ENCODE measurements around the gene ORC6.

ORC6 gene

GRCh38 chr16:46733319-46733830 lies 43.9 kb downstream of the ORC6 start:
- no peak for DNase-seq

GRCh38 chr16:46736695-46737094 lies 47.2 kb downstream of the ORC6 start:
- no peak for DNase-seq

GRCh38 chr16:46737621-46738214 lies 48.3 kb downstream of the ORC6 start:
- no peak for DNase-seq

GRCh38 chr16:46739934-46740333 lies 50.5 kb downstream of the ORC6 start:
- no peak for DNase-seq

- no peak for DNase-seq
Observed at GRCh38 chr16:46743232-46743719, 53.8 kb downstream of the ORC6 start.

GRCh38 chr16:46745617-46746016 lies 56.2 kb downstream of the ORC6 start:
- no peak for DNase-seq

GRCh38 chr16:46746821-46747776 lies 57.6 kb downstream of the ORC6 start:
- DNase-seq, result no peak
